RWPE2 (cell line): ENCODE measurements around the gene ASAP3.
"Not testable (repeated sequence)": the region's sequence is repeated elsewhere in the genome, so short reads cannot be mapped to it uniquely, and the experiment has no call there.

Experiments used
- ATAC-seq: fragments of 200-7000 bp; cut with Tn5 transposase; 3 replicates; pipeline ENCODE4 v1.9.1; 2021; ENCODE audit warnings: low read depth
- DNase-seq: peaks from one replicate; pipeline ENCODE4 v3.0.0-alpha.2; 2020; ENCODE audit warnings: low spot score
- H3K27ac ChIP-seq: fragments of 450-650 bp; 2 replicates; pipeline ENCODE4 v1.5.1; 2017; ENCODE audit warnings: mild to moderate bottlenecking; ENCODE audit not compliant: poor library complexity, severe bottlenecking
- H3K27me3 ChIP-seq: fragments of 250-450 bp; sonication (Bioruptor Pico); 2 replicates; pipeline ENCODE4 v1.5.1; 2021; ENCODE audit warnings: mild to moderate bottlenecking, moderate library complexity; ENCODE audit not compliant: insufficient read depth, poor library complexity, severe bottlenecking
- H3K36me3 ChIP-seq: fragments of 250-450 bp; sonication (Bioruptor Pico); 2 replicates; pipeline ENCODE4 v1.5.1; 2020; ENCODE audit warnings: low read depth, mild to moderate bottlenecking, moderate library complexity
- H3K4me1 ChIP-seq: fragments of 250-450 bp; sonication (Bioruptor Pico); 2 replicates; pipeline ENCODE4 v1.5.1; 2021; ENCODE audit warnings: mild to moderate bottlenecking, moderate library complexity; ENCODE audit not compliant: insufficient read depth, poor library complexity, severe bottlenecking
- H3K4me3 ChIP-seq: fragments of 250-450 bp; sonication (Bioruptor Pico); 2 replicates; pipeline ENCODE4 v1.5.1; 2021; ENCODE audit warnings: mild to moderate bottlenecking, moderate library complexity; ENCODE audit not compliant: severe bottlenecking
- H3K9me3 ChIP-seq: fragments of 250-450 bp; sonication (Bioruptor Pico); 2 replicates; pipeline ENCODE4 v1.5.1; 2021; ENCODE audit warnings: mild to moderate bottlenecking, moderate library complexity; ENCODE audit not compliant: severe bottlenecking
- TF ChIP-seq, protein P1 (sequence below): fragments of 450-650 bp; IDR thresholded peaks from one replicate; pipeline ENCODE4 v1.5.1; 2017; ENCODE audit warnings: mild to moderate bottlenecking, moderate library complexity; ENCODE audit not compliant: poor library complexity, severe bottlenecking

ASAP3 gene

GRCh38 chr1:23381233-23381885 is 102.6 kb downstream of the ASAP3 start:
- H3K4me3 ChIP-seq: no peak overlapping the region
- H3K27me3 ChIP-seq: no peaks in the 10 kb centered on the region
- peaks cover 32% of the 10 kb centered on the region for H3K4me1 ChIP-seq
- TF ChIP-seq, protein P1, sequence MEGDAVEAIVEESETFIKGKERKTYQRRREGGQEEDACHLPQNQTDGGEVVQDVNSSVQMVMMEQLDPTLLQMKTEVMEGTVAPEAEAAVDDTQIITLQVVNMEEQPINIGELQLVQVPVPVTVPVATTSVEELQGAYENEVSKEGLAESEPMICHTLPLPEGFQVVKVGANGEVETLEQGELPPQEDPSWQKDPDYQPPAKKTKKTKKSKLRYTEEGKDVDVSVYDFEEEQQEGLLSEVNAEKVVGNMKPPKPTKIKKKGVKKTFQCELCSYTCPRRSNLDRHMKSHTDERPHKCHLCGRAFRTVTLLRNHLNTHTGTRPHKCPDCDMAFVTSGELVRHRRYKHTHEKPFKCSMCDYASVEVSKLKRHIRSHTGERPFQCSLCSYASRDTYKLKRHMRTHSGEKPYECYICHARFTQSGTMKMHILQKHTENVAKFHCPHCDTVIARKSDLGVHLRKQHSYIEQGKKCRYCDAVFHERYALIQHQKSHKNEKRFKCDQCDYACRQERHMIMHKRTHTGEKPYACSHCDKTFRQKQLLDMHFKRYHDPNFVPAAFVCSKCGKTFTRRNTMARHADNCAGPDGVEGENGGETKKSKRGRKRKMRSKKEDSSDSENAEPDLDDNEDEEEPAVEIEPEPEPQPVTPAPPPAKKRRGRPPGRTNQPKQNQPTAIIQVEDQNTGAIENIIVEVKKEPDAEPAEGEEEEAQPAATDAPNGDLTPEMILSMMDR: no peak
- DNase-seq (no peak), ATAC-seq (no peak)
- H3K9me3 ChIP-seq: no peaks in the 10 kb centered on the region
- no peak overlapping the region for H3K27ac ChIP-seq
- H3K36me3 ChIP-seq: no peaks in the 10 kb centered on the region

DNA sequence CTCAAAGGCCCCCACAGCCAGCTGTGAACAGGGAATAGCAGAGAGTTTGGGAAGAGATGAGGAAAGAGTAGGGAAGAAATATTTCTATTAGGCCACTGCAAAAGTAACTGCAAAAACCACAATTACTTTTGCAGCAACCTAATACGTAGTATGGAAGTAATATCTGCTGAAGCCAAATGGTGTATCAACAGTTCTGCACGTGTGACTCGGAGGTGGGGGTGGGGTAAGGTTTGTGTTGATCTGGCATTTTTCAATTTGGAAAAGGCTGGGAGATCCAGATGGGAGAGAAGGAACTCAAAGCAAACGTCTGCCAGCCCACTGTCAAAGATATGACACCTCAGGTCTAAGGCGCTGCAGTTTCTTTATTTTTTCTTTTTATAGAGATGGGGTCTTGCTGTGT is 103.3 kb downstream of the ASAP3 start:
- no peak overlapping the region for H3K4me3 ChIP-seq
- ATAC-seq (no peak), DNase-seq (no peak)
- no peaks in the 10 kb centered on the region for H3K27me3 ChIP-seq
- no peak overlapping the region for H3K27ac ChIP-seq
- H3K9me3 ChIP-seq: no peaks in the 10 kb centered on the region
- H3K4me1 ChIP-seq: peaks cover 32% of the 10 kb centered on the region
- TF ChIP-seq, protein P1: no peak
- no peaks in the 10 kb centered on the region for H3K36me3 ChIP-seq

GRCh38 chr1:23380236-23380635 is 103.7 kb downstream of the ASAP3 start:
- H3K36me3 ChIP-seq, H3K4me3 ChIP-seq, H3K9me3 ChIP-seq, ATAC-seq, H3K27ac ChIP-seq, H3K27me3 ChIP-seq, DNase-seq: not testable (repeated sequence)
- peaks cover 27% of the 10 kb centered on the region for H3K4me1 ChIP-seq
